Neural cell (in vitro differentiated cells): ENCODE data around the gene SEMA6C. TPM values are rescaled to one million over a fixed set of nuclear protein-coding genes. Genes with fewer than 3 reads are reported as not detected.
A peak's percentile ranks its signal among the peaks of the same experiment; 100 is the strongest.
"Not testable (repeated sequence)": the region's sequence is repeated elsewhere in the genome, so short reads cannot be mapped to it uniquely, and the experiment has no call there.

Source experiments
- H2AFZ ChIP-seq: fragments of 200-600, 300-800 bp; sonication (generic), shearing (Covaris generic); 2 replicates; pipeline ENCODE4 v1.6.0; 2014; ENCODE audit warnings: low read depth, mild to moderate bottlenecking, antibody characterized with exemption, low read length, moderate library complexity
- H3F3A ChIP-seq: fragments of 200-600 bp; shearing (Covaris generic); 2 replicates; pipeline ENCODE4 v1.6.1; 2016; ENCODE audit warnings: mild to moderate bottlenecking, moderate library complexity, mixed read lengths, antibody characterized with exemption, low read length; ENCODE audit not compliant: insufficient read depth, poor library complexity, severe bottlenecking
- H3K27ac ChIP-seq: fragments of 200-600, 300-800 bp; sonication (generic), shearing (Covaris generic); 2 replicates; pipeline ENCODE4 v1.5.1; 2014; ENCODE audit warnings: mild to moderate bottlenecking, low read length, moderate library complexity
- H3K27me3 ChIP-seq: fragments of 300-800, 200-600 bp; sonication (generic), shearing (Covaris generic); 2 replicates; pipeline ENCODE4 v1.6.0; 2014; ENCODE audit warnings: mild to moderate bottlenecking, low read depth, low read length, moderate library complexity; ENCODE audit not compliant: insufficient read depth
- H3K36me3 ChIP-seq: fragments of 300-800, 200-600 bp; sonication (generic), shearing (Covaris generic); 2 replicates; pipeline ENCODE4 v1.5.1; 2014; ENCODE audit warnings: mild to moderate bottlenecking, antibody characterized with exemption, low read length, moderate library complexity; ENCODE audit not compliant: insufficient read depth
- H3K4me2 ChIP-seq: fragments of 300-800, 200-600 bp; sonication (generic), shearing (Covaris generic); 2 replicates; pipeline ENCODE4 v1.6.0; 2014; ENCODE audit warnings: mild to moderate bottlenecking, low read length
- H3K4me3 ChIP-seq: fragments of 300-800, 200-600 bp; sonication (generic), shearing (Covaris generic); 2 replicates; pipeline ENCODE4 v1.5.1; 2014; ENCODE audit warnings: mild to moderate bottlenecking, low read length, moderate library complexity
- H3K79me2 ChIP-seq: fragments of 200-600 bp; shearing (Covaris generic); replicated peaks from 2 replicates; pipeline ENCODE4 v1.6.0; 2014; ENCODE audit warnings: mild to moderate bottlenecking, low read length, moderate library complexity; ENCODE audit not compliant: insufficient read depth
- H3K9ac ChIP-seq: fragments of 300-800, 200-600 bp; sonication (generic), shearing (Covaris generic); 2 replicates; pipeline ENCODE4 v1.6.1; 2016; ENCODE audit warnings: mild to moderate bottlenecking, low read length, mixed read lengths
- H3K9me2 ChIP-seq: fragments of 200-600 bp; shearing (Covaris generic); 2 replicates; pipeline ENCODE4 v1.6.1; 2016; ENCODE audit warnings: mild to moderate bottlenecking, low read length, mixed read lengths; ENCODE audit not compliant: insufficient read depth
- H3K9me3 ChIP-seq: fragments of 200-600, 300-800 bp; sonication (generic), shearing (Covaris generic); 2 replicates; pipeline ENCODE4 v1.6.1; 2016; ENCODE audit warnings: mild to moderate bottlenecking, mixed run types, low read length, moderate library complexity, mixed read lengths
- H4K20me1 ChIP-seq: fragments of 200-600 bp; shearing (Covaris generic); 2 replicates; pipeline ENCODE4 v1.6.1; 2016; ENCODE audit warnings: mild to moderate bottlenecking, mixed run types; ENCODE audit not compliant: insufficient read depth
- EP300 ChIP-seq: fragments of 450-650 bp; conservative IDR thresholded peaks from 2 replicates; pipeline ENCODE4 v1.6.1; 2014; ENCODE audit warnings: antibody characterized with exemption, mild to moderate bottlenecking, moderate library complexity; ENCODE audit not compliant: poor library complexity, severe bottlenecking
- EZH2 ChIP-seq: fragments of 200-600, 300-800 bp; shearing (Covaris generic), sonication (generic); IDR thresholded peaks from 2 replicates; pipeline ENCODE4 v1.6.1; 2014; ENCODE audit warnings: antibody characterized with exemption, low read length, borderline replicate concordance, mild to moderate bottlenecking; ENCODE audit not compliant: insufficient read depth, poor library complexity, severe bottlenecking
- MXI1 ChIP-seq: fragments of 450-650 bp; conservative IDR thresholded peaks from 2 replicates; pipeline ENCODE4 v1.6.1; 2014; ENCODE audit warnings: antibody characterized with exemption, mild to moderate bottlenecking; ENCODE audit not compliant: poor library complexity, severe bottlenecking
- POLR2AphosphoS5 ChIP-seq: IDR thresholded peaks from 2 replicates; pipeline ENCODE4 v1.6.1; 2012
- RAD21 ChIP-seq: fragments of 450-650 bp; conservative IDR thresholded peaks from 2 replicates; pipeline ENCODE4 v1.6.1; 2014; ENCODE audit warnings: antibody characterized with exemption, mild to moderate bottlenecking, moderate library complexity
- SMC3 ChIP-seq: fragments of 450-650 bp; conservative IDR thresholded peaks from 2 replicates; pipeline ENCODE4 v1.6.1; 2014; ENCODE audit warnings: antibody characterized with exemption, mild to moderate bottlenecking, moderate library complexity; ENCODE audit not compliant: poor library complexity
- TAF1 ChIP-seq: IDR thresholded peaks from 2 replicates; pipeline ENCODE4 v1.6.1; 2012; ENCODE audit warnings: low read depth
- polyA plus RNA-seq: library from polyadenylated mRNA; depleted of rRNA; stranded (reverse); fragments of >200 nt; gene quantifications from 2 replicates; pipeline ENCODE4 v1.2.3, GENCODE V29; 2014
- TF ChIP-seq, protein P1 (sequence below): IDR thresholded peaks from 2 replicates; pipeline ENCODE4 v1.6.1; 2012; ENCODE audit warnings: borderline replicate concordance
- TF ChIP-seq, protein P2 (sequence below): fragments of 450-650 bp; IDR thresholded peaks from 2 replicates; pipeline ENCODE4 v1.5.1; 2014; ENCODE audit warnings: antibody characterized with exemption, mild to moderate bottlenecking, moderate library complexity; ENCODE audit not compliant: poor library complexity, severe bottlenecking

The SEMA6C gene
- polyA plus RNA-seq, 1 donor from 2014 or later = 32.5 TPM

DNA sequence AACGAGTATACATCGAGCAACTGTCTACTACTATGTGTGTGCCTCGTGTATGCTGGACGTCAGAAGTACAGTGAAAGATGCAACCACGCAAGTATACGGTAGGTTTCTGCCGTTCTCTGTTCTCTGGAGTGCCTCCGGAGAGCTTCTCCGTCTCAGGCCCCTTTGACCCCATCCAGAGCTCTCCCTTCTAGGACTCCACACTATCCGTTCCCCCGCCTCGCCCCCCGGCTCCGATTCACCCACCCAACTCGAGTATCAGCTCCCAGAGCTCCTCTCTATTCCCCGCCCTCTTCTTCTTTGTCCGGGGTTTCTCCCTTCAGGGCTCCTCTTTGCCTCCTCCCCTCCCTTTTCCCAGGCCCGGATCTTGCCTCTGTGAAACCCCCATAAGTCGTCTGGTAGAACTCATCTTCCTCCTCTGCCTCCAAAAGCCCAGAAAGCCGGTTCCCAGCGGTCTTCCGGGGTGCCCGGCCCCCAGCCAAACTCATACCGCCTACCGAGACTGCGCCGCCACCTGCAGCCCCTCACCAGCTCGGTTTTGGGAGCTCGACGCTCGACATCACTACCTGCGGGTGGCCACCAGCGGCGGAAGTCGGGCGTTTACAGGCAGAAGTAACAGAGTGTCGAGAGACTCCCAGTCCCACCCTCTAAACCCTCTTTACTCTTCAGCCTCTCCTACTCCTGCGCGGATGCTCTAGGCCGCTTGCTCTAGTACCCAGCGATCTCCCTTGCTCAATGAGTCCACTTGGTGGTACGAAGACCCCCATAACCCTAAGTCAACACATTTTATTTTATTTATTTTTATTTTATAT is 43.4 kb upstream of the SEMA6C start, which contains the start of gene VPS72:
Gene VPS72 (minus strand): TSS at position 561 of the 809 bp plus-strand sequence. CDS start 76 bp downstream, at position 485.
- Histone ChIP-seq H3K9ac (peak within 1 kb of the TSS; percentile 87), H3K27me3 (peaks cover 5% of the 10 kb centered on the region), H3K9me3 (no peaks in the 10 kb centered on the region), H3K4me2 (peak within 1 kb of the TSS; percentile 83), H3K36me3 (no peaks in the 10 kb centered on the region), H3K79me2 (peaks cover 28% of the 10 kb centered on the region), H3F3A (no peaks in the 10 kb centered on the region), H2AFZ (peak within 1 kb of the TSS; percentile 48), H4K20me1 (no peaks in the 10 kb centered on the region), H3K9me2 (no peaks in the 10 kb centered on the region), H3K4me3 (peak within 1 kb of the TSS; percentile 70), H3K27ac (peak within 1 kb of the TSS; percentile 93)
- no peak for TF ChIP-seq EZH2
- peak; percentile 26 for TF ChIP-seq RAD21
- peak; percentile 77 for TF ChIP-seq TAF1
- TF ChIP-seq POLR2AphosphoS5 = peak; percentile 99
- TF ChIP-seq MXI1 = peak; percentile 84
- TF ChIP-seq, protein P1, sequence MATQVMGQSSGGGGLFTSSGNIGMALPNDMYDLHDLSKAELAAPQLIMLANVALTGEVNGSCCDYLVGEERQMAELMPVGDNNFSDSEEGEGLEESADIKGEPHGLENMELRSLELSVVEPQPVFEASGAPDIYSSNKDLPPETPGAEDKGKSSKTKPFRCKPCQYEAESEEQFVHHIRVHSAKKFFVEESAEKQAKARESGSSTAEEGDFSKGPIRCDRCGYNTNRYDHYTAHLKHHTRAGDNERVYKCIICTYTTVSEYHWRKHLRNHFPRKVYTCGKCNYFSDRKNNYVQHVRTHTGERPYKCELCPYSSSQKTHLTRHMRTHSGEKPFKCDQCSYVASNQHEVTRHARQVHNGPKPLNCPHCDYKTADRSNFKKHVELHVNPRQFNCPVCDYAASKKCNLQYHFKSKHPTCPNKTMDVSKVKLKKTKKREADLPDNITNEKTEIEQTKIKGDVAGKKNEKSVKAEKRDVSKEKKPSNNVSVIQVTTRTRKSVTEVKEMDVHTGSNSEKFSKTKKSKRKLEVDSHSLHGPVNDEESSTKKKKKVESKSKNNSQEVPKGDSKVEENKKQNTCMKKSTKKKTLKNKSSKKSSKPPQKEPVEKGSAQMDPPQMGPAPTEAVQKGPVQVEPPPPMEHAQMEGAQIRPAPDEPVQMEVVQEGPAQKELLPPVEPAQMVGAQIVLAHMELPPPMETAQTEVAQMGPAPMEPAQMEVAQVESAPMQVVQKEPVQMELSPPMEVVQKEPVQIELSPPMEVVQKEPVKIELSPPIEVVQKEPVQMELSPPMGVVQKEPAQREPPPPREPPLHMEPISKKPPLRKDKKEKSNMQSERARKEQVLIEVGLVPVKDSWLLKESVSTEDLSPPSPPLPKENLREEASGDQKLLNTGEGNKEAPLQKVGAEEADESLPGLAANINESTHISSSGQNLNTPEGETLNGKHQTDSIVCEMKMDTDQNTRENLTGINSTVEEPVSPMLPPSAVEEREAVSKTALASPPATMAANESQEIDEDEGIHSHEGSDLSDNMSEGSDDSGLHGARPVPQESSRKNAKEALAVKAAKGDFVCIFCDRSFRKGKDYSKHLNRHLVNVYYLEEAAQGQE = peak; percentile 57
- no peak for TF ChIP-seq EP300
- TF ChIP-seq SMC3 = peak; percentile 46
- TF ChIP-seq, protein P2, sequence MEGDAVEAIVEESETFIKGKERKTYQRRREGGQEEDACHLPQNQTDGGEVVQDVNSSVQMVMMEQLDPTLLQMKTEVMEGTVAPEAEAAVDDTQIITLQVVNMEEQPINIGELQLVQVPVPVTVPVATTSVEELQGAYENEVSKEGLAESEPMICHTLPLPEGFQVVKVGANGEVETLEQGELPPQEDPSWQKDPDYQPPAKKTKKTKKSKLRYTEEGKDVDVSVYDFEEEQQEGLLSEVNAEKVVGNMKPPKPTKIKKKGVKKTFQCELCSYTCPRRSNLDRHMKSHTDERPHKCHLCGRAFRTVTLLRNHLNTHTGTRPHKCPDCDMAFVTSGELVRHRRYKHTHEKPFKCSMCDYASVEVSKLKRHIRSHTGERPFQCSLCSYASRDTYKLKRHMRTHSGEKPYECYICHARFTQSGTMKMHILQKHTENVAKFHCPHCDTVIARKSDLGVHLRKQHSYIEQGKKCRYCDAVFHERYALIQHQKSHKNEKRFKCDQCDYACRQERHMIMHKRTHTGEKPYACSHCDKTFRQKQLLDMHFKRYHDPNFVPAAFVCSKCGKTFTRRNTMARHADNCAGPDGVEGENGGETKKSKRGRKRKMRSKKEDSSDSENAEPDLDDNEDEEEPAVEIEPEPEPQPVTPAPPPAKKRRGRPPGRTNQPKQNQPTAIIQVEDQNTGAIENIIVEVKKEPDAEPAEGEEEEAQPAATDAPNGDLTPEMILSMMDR = peak; percentile 38

DNA sequence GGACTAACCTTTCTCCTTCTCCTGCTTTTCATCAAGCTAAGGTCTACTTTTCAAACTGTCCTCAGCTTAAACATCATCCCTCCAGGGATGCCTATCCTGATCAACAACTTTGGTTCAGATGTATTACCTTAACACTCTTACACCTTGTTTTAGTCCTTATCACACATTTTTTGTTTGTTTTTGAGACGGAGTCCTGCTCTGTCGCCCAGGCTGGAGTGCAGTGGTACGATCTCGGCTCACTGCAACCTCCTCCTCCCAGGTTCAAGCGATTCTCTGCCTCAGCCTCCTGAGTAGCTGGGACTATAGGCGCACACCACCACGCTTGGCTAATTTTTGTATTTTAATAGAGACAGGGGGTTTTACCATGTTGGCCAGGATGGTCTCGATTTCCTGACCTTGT is 42.2 kb upstream of the SEMA6C start:
- H2AFZ ChIP-seq, H3K27ac ChIP-seq, H3K36me3 ChIP-seq, H3K9me2 ChIP-seq, H4K20me1 ChIP-seq, H3F3A ChIP-seq, H3K9me3 ChIP-seq, H3K27me3 ChIP-seq: not testable (repeated sequence)
- Histone ChIP-seq H3K4me3 (peak overlapping the region; percentile 70), H3K79me2 (peaks cover 28% of the 10 kb centered on the region), H3K9ac (peak overlapping the region; percentile 87), H3K4me2 (peak overlapping the region; percentile 83)
